ES-I3 (cell line): ENCODE data around the gene DDX53.

Experiments
- H3K36me3 ChIP-seq: 2 replicates; pipeline ENCODE4 v1.6.1; 2013; ENCODE audit warnings: mild to moderate bottlenecking, low read length, control low read depth, moderate library complexity; ENCODE audit not compliant: insufficient read depth
- H3K4me1 ChIP-seq: 2 replicates; pipeline ENCODE4 v1.6.1; 2013; ENCODE audit warnings: mild to moderate bottlenecking, control low read depth, low read length; ENCODE audit not compliant: insufficient read depth
- H3K9ac ChIP-seq: 2 replicates; pipeline ENCODE4 v1.6.1; 2013; ENCODE audit warnings: low read depth, mild to moderate bottlenecking, low read length, moderate library complexity
- H3K9me3 ChIP-seq: 2 replicates; pipeline ENCODE4 v1.6.1; 2013; ENCODE audit warnings: mild to moderate bottlenecking, low read length, moderate library complexity; ENCODE audit not compliant: control insufficient read depth, insufficient read depth

DDX53 gene

GRCh38 chrX:23008431-23009099 is 8.8 kb downstream of the DDX53 start:
- Histone ChIP-seq H3K36me3 (no peaks in the 10 kb centered on the region), H3K4me1 (no peaks in the 10 kb centered on the region), H3K9me3 (no peaks in the 10 kb centered on the region), H3K9ac (no peak overlapping the region)

GRCh38 chrX:23012162-23012561 is 12.4 kb downstream of the DDX53 start:
- Histone ChIP-seq H3K9ac (no peak overlapping the region), H3K9me3 (no peaks in the 10 kb centered on the region), H3K4me1 (no peaks in the 10 kb centered on the region), H3K36me3 (no peaks in the 10 kb centered on the region)

- Histone ChIP-seq H3K4me1 (no peaks in the 10 kb centered on the region), H3K9ac (no peak overlapping the region)
Measured at GRCh38 chrX:23012636-23013035, 12.9 kb downstream of the DDX53 start.

GRCh38 chrX:23013366-23013765 is 13.6 kb downstream of the DDX53 start:
- H3K36me3 ChIP-seq: no peaks in the 10 kb centered on the region
- no peak overlapping the region for H3K9ac ChIP-seq
- H3K4me1 ChIP-seq: no peaks in the 10 kb centered on the region
- H3K9me3 ChIP-seq: no peaks in the 10 kb centered on the region

More at GRCh38 chrX:23012636-23013035, 12.9 kb downstream of the DDX53 start:
- Histone ChIP-seq H3K9me3 (no peaks in the 10 kb centered on the region), H3K36me3 (no peaks in the 10 kb centered on the region)

GRCh38 chrX:23031600-23031999 is 31.8 kb downstream of the DDX53 start:
- Histone ChIP-seq H3K4me1 (no peaks in the 10 kb centered on the region), H3K36me3 (no peaks in the 10 kb centered on the region), H3K9me3 (no peaks in the 10 kb centered on the region), H3K9ac (no peak overlapping the region)

GRCh38 chrX:23035493-23035892 is 35.7 kb downstream of the DDX53 start:
- Histone ChIP-seq H3K9ac (no peak overlapping the region), H3K36me3 (no peaks in the 10 kb centered on the region), H3K9me3 (no peaks in the 10 kb centered on the region), H3K4me1 (peaks cover 11% of the 10 kb centered on the region)

- no peak overlapping the region for H3K9ac ChIP-seq
- H3K9me3 ChIP-seq: no peaks in the 10 kb centered on the region
- no peaks in the 10 kb centered on the region for H3K36me3 ChIP-seq
- H3K4me1 ChIP-seq: peaks cover 2% of the 10 kb centered on the region; the same call in 1 of the 2 replicates
Measured at GRCh38 chrX:23046443-23046842, 46.7 kb downstream of the DDX53 start.

GRCh38 chrX:23048806-23049573 is 49.2 kb downstream of the DDX53 start:
- no peaks in the 10 kb centered on the region for H3K36me3 ChIP-seq
- H3K4me1 ChIP-seq: peaks cover 15% of the 10 kb centered on the region; the same call in 1 of the 2 replicates
- no peaks in the 10 kb centered on the region for H3K9me3 ChIP-seq
- H3K9ac ChIP-seq: no peak overlapping the region

- Histone ChIP-seq H3K9ac (no peak overlapping the region), H3K4me1 (peaks cover 15% of the 10 kb centered on the region; the same call in 1 of the 2 replicates), H3K9me3 (no peaks in the 10 kb centered on the region), H3K36me3 (no peaks in the 10 kb centered on the region)
Measured at GRCh38 chrX:23052324-23052723, 52.6 kb downstream of the DDX53 start.
